NCI-H1694 (cell line): ENCODE measurements around the gene C5.

Source experiments
- DNase-seq: peaks from one replicate; lab custom pipeline; 2025; lab: John Stamatoyannopoulos, UW

Gene C5

GRCh38 chr9:120924698-120925534 is 125.2 kb downstream of the C5 start:
- DNase-seq: no peak

DNA sequence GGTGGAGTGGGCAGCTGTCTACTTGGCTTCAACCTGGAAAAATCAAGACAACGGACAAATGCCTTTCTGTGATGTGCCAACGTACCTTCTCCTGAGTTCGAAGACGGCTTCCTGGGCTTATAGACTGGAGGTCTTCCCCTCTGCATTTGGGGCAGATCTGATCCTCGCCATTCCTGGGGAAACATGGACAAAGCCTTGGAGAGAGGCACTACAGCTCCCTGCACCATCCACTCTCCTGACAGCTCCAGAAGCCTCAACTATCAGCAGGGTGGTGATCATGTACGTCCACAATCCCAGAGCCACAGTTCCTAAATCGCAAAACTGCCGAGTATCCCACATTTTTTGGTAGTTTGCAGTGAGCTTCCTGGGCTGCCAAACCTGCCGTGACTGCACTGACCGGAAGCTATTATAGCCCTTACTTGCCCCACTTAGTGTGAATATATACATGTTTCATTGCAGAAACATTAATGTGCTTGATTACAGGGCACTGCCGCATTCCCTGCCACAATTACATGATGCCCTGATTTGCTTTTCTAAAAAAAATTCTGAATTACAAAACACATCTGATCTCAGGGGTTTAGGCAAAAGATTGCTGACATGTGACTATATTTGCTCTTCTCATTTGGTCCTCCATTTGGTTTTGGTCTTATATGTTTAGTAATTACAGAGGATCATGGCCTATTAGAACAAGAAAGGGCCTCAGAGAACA is 126.3 kb downstream of the C5 start:
- DNase-seq: no peak

GRCh38 chr9:120922404-120923195 is 127.5 kb downstream of the C5 start:
- DNase-seq: no peak

GRCh38 chr9:120921661-120922181 is 128.4 kb downstream of the C5 start:
- DNase-seq: no peak

GRCh38 chr9:120920806-120921178 is 129.3 kb downstream of the C5 start:
- no peak for DNase-seq

DNA sequence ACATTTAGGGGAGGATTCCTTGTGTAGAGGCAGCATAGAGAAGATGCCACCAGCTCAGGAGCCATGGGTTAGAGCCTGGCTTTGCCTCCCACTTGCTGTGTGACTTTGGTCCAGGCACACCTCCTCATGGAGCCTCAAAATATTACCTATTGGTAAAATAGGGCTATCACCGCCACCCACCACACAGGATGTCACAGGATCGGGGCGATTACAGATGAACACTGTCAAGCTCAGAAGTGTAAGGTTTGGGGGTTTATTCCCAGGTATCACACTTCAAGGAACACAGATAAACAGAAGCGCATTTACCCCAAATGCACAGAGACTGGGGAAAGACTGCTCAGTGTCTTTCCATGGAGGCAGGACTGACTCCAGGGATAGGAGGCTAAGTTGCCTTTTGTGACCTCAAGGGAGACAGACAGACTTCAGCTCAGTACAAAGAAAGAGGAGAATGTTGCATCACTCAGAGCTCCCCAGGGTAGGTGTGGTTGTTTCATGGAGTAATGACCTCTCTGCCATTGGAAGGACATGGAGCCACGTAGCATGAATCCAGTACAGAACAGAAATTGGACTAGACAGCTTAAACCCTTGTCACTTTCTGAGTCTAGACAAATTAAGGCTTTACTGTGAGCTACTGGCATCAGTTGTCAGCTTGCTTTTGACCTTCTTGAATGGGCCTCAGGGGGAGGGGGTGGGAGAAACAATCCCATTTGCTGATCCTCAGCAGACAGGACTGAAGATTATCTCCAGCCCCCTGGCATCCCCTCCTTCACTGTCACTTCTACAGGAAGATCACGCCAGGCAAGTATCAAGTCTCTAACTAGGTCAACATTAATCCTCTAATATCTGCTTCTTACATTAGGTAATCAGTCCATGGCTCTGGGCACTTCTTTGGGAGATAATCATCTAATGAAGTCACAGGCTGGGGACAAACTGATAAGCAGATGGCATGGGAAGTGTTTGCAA is 130.0 kb downstream of the C5 start:
- no peak for DNase-seq

GRCh38 chr9:120918931-120919842 is 130.9 kb downstream of the C5 start:
- no peak for DNase-seq

DNA sequence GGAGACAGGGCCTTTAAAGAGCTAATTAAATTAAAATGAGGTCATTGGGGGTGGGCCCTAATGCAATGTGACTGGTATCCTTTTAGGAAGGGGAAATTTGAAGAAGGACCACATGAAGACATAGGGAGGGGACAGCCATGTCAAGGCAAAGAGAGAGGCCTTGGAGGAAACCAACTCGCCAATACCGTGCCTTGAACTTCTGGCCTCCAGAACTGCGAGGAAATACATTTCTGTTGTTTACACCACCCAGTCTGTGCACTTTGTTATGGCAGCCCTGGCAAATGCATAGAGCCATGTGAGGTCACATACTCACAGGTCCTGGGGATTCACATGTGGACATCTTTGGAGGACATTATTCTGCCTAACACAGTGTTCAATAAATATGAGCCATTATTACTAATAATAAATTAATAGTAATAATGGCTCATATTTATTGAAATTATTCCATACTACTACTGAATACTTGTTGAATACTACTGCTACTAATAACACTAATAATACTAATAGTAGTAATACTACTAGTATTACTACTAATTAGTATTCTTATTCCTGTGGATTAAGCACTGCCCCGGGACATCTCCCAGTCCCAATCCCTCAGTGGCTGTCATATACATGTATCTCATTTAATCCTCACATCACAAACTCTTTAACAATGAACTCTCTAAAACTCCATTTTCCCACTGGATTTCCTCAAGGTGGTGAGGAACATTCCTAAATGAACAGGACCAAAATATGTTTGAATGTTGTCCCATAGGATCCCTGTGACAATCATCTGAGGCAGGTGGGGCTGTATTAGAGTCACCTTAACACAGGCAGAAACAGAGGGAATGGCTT is 131.9 kb downstream of the C5 start:
- no peak for DNase-seq

DNA sequence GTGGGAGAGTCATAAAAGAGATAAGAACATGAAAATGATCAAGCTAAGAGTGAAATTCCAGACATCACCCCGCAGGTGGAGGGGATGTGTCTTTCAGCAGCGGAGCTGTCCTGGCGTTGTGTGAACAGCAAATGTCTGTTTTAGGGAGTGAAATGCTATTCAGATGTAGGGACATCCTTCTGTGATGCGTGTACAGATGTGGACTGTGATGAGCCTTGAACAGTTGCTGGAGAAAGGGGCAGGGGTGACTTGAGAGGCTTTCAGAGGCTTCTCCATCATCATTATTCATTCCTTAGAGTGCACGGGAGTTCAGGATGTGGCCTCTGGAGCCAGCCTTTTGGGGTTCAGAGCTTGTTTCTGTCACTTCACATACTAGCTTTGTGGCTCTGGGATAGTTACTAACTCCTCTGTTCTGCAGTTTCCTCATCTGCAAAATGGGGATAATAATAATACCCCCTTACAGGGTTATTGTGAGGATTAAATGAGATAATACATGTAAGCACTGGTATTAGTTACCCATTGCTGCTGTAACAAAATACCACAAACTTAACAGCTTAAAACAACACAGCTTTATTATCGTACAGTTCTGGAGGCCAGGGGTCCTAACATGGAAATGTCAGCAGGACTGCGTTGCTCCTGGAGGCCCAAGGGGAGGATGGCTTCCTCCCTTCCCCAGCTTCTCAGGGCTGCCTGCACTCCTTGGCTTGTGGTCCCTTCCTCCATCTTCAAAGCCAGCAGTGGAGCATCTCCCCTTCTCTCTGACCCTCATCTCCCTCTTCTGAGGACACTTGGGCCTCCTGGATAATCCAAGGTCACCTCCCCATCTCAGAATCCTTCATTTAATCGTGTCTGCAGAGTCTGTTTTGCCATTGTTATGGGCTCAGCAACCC is 132.8 kb downstream of the C5 start:
- no peak for DNase-seq

GRCh38 chr9:120916588-120916987 is 133.5 kb downstream of the C5 start:
- DNase-seq: peak; percentile 18

GRCh38 chr9:120915854-120916470 is 134.1 kb downstream of the C5 start:
- DNase-seq: no peak

- DNase-seq: no peak
These were observed 135.1 kb downstream of the C5 start for GRCh38 chr9:120914953-120915352.

- DNase-seq: no peak
These were observed 135.7 kb downstream of the C5 start for GRCh38 chr9:120914396-120914795.

GRCh38 chr9:120913647-120914264 is 136.3 kb downstream of the C5 start:
- no peak for DNase-seq

DNA sequence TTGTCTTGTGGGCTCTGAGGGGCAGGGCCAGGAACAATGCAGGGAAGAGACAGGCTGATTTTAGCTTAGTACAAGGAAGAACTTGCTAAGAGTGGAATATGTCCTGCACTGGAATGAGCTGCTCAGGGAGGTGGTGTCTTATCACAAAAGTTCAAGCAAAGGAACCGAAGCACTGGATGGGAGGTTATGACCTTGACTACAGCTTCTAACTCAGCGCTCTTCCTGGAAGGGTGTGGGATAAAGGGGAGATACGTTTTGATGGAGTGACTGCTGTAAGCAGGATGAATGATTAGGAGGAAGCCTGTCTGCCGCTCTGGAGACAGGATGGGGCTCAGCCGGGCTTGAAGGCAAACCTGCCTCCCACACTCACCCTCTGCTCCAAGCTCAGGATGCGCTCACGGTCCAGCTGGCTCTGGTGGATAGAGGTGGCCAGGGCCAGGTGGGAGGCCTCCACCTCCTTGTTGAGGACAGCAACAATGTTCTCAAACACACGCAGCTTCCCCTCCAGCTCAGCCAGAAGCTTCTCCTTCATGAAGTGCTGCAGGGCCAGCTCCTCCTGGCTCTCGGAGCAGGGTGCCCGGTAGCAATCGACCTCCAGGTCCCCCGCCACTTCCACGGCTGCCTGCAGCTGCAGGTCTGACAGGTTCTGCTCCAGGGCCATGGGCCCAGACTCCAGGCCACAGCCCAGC is 137.0 kb downstream of the C5 start:
- no peak for DNase-seq

- no peak for DNase-seq
These were observed 138.7 kb downstream of the C5 start for GRCh38 chr9:120911295-120911837.
